Naive B cell (primary cell): ENCODE results near the gene MEIOB. TPM values are rescaled to one million over a fixed set of nuclear protein-coding genes. Genes with fewer than 3 reads are reported as not detected.

Source experiments
- ATAC-seq, 2 donors: fragments of 150-1000 bp; cut with Tn5 transposase; 2 replicates each; pipeline ENCODE4 v1.10.0; 2021; ENCODE audit warnings: low read depth in 2 of 2, mild to moderate bottlenecking in 2 of 2, moderate library complexity in 2 of 2
- DNase-seq: peaks from one replicate; pipeline ENCODE4 v3.0.0; 2022
- H3K27ac Mint-ChIP-seq, 6 donors: one replicate each; pipeline ENCODE4 v1.8.0; 2020 to 2022; ENCODE audit warnings: mild to moderate bottlenecking in 6 of 6, mixed read lengths in 6 of 6, moderate library complexity in 5 of 6, inconsistent platforms in 2 of 6
- H3K27me3 Mint-ChIP-seq, 3 donors: one replicate each; pipeline ENCODE4 v1.8.0; 2021 to 2022; ENCODE audit warnings: mixed read lengths in 3 of 3, mild to moderate bottlenecking in 1 of 3
- H3K36me3 Mint-ChIP-seq, 2 donors: one replicate each; pipeline ENCODE4 v1.8.0; 2020 to 2022; ENCODE audit warnings: mixed read lengths in 2 of 2, inconsistent platforms in 1 of 2, mild to moderate bottlenecking in 1 of 2
- H3K4me1 Mint-ChIP-seq, 3 donors: one replicate each; pipeline ENCODE4 v1.8.0; 2020 to 2022; ENCODE audit warnings: mixed read lengths in 3 of 3, inconsistent platforms in 1 of 3, mild to moderate bottlenecking in 1 of 3, moderate library complexity in 1 of 3
- H3K4me3 Mint-ChIP-seq, 8 donors: one replicate each; pipeline ENCODE4 v1.8.0; 2020 to 2022; ENCODE audit warnings: mild to moderate bottlenecking in 8 of 8, mixed read lengths in 8 of 8, moderate library complexity in 8 of 8, inconsistent platforms in 2 of 8
- H3K9me3 Mint-ChIP-seq, 7 donors: one replicate each; pipeline ENCODE4 v1.8.0; 2020 to 2022; ENCODE audit warnings: mixed read lengths in 7 of 7, mild to moderate bottlenecking in 5 of 7, inconsistent platforms in 2 of 7, moderate library complexity in 1 of 7
- polyA plus RNA-seq, 6 donors: library from polyadenylated mRNA; unstranded; fragments of 300-500 nt; fragmentation: Illumina TruSeq; gene quantifications; one replicate each; pipeline ENCODE4 v1.2.3, GENCODE V29; 2021; ENCODE audit warnings: low read depth in 6 of 6

Gene MEIOB
- polyA plus RNA-seq, 6 donors from 2014 or later: not detected

DNA sequence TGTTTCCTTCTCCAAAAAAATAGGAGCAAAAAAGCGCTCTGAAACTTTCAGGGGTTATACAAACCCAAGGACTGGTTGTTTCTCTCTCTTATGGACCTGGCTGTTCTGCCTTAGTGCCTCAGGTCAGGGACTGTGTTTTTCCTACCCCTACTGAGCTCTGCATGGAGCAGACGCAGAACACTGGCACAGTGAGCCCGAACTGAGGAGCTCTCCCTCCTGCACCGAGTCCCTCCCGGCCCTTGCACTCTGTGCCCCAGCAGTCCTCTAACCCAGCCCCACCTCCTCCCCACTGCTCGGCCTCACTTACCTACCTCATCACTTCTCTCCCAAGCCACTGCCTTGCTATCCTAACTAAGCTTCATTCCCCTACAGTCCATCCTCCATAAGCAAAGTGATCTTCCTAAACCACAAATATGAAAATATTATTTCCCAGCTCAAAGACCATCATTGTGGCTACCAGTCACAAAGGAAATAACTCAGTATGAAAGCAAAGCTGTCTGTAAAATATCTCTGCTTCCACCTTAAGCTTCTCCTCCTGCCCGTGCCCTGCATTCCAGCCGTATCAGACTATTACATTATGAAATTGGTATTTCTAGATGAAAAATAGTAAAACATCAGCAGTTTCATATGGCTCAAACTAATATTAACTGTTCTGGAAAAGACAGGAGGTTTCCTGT, 13.6 kb downstream of the MEIOB start:
- DNase-seq (no peak), ATAC-seq (no peak)
- Mint-ChIP-seq H3K36me3 (peaks cover 0 to 4% of the 10 kb centered on the region in 2 donors), H3K4me1 (no peaks in the 10 kb centered on the region), H3K4me3 (no peak overlapping the region), H3K27ac (no peak overlapping the region), H3K27me3 (peaks cover 33 to 57% (median 56%) of the 10 kb centered on the region in 3 donors), H3K9me3 (no peaks in the 10 kb centered on the region)

DNA sequence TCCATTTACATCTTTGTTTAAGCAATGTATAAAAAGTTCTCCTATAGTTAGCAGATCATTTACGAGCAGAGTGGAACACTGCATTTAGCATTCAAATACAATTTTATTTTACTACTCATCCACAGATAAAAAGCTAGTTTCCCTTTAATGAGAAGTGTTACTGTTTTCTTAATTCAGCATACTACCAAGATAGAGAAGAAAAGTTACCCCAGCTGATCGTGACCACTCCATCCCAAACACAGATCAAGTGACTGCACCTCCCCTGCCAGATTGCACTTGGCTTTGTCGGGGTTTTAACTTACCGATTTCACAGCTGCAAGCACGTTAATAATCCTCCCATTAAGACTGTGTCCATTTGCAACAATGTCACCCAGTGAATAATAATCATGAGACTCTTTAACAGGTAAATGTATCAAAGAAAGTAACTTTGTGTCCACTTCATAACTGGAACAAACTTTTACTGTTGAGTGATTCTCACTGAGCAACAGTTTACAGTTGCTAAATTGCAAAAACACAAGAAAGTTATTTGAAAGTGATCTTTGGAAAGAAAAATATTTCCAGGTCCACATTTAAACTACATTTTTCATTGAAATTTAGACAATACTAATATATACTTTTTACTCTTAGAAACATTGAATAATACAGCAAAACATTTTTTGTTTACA, 14.4 kb downstream of the MEIOB start:
- no peak overlapping the region for H3K4me3 Mint-ChIP-seq
- no peaks in the 10 kb centered on the region for H3K4me1 Mint-ChIP-seq
- H3K9me3 Mint-ChIP-seq: no peaks in the 10 kb centered on the region

DNA sequence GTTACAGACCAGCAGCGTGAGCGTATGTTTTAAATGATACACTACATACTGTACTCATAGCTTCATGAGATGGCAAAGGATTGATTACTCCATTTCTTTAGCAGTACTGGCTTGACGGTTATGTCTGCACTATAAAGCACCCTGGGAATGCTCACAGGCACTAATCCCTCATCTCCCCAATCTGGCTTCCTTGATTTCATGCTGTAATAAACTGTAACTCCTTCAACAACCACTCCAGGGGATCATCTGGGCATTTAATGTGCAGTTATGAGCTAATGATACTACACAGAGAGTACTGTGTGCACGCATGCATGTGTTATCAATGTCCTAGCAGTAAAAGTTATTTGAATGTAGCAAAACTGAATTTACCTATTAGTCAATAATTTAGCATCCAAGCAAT, 20.2 kb downstream of the MEIOB start:
- Mint-ChIP-seq H3K9me3 (no peaks in the 10 kb centered on the region), H3K4me3 (no peak overlapping the region), H3K4me1 (no peaks in the 10 kb centered on the region), H3K27me3 (peaks cover 10 to 32% (median 31%) of the 10 kb centered on the region in 3 donors), H3K36me3 (no peaks in the 10 kb centered on the region), H3K27ac (no peak overlapping the region)
- DNase-seq (no peak), ATAC-seq (no peak)

More for the DNA sequence above, 14.4 kb downstream of the MEIOB start:
- peaks cover 0 to 4% of the 10 kb centered on the region in 2 donors for H3K36me3 Mint-ChIP-seq
- DNase-seq (no peak), ATAC-seq (no peak)
- peak overlapping the region in 1 of 6 donors; percentile 77 for H3K27ac Mint-ChIP-seq
- peaks cover 33 to 57% (median 56%) of the 10 kb centered on the region in 3 donors for H3K27me3 Mint-ChIP-seq

DNA sequence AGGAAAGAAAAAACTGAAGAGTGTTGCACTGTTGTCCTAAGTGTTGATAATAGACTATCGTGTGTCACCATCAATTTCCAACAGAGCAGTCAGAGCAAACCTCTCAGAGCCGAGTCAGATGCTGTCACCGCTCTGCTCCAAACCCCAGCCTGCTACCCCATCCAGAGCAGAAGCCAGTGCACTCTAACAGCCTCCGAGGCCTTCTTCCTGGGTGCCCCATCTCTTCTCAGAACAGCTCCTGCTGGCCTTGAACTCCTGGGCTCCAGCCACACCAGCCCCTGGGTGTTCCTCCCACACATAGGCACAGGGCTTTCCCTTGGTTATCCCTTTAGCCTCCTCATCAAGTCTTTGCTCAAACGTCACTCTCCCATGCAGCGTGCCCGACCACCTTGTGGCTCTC, 21.0 kb downstream of the MEIOB start:
- no peak for ATAC-seq
- Mint-ChIP-seq H3K4me1 (no peaks in the 10 kb centered on the region), H3K36me3 (no peaks in the 10 kb centered on the region), H3K27me3 (peaks cover 16 to 39% (median 38%) of the 10 kb centered on the region in 3 donors), H3K4me3 (no peak overlapping the region), H3K27ac (no peak overlapping the region), H3K9me3 (no peaks in the 10 kb centered on the region)
- DNase-seq: no peak

DNA sequence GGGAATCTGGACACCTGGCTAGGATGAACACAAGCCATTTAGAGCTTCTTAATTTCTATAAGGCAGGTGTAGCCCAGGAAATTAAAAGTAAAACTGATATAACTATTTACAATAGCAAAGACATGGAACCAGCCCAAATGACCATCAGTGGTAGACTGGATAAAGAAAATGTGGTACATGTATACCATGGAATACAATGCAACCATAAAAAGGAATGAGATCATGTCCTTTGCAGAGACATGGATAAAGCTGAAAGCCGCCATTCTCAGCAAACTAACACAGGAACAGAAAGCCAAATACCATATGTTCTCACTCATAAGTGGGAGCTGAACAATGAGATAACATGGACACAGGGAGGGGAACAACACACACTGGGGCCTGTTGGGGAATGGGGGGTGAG, 25.5 kb downstream of the MEIOB start:
- Mint-ChIP-seq H3K27ac (no peak overlapping the region), H3K36me3 (no peaks in the 10 kb centered on the region), H3K4me3 (no peak overlapping the region), H3K4me1 (no peaks in the 10 kb centered on the region), H3K9me3 (no peaks in the 10 kb centered on the region), H3K27me3 (peaks cover 14 to 28% (median 28%) of the 10 kb centered on the region in 3 donors)
- ATAC-seq (no peak), DNase-seq (no peak)

DNA sequence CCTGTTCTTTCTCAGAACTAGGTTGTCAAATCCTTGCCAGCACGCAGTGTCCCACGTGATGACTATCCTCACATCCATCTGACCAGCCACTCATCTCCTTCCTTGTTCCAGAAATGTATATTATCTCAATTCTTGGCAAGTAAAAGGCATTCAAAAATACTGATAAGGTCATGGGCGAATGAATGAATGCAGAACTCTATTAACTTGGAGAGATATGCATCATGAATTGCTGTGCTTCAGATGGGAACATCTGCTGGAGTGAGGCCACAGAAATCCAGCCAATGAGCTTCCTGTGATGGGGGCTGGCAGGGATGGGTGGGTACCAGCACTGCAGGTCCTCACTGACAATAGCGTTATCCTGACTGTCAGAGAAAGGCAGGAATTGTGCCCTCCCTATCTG, 26.0 kb downstream of the MEIOB start:
- Mint-ChIP-seq H3K9me3 (no peaks in the 10 kb centered on the region), H3K36me3 (no peaks in the 10 kb centered on the region), H3K4me1 (no peaks in the 10 kb centered on the region), H3K27ac (no peak overlapping the region), H3K4me3 (no peak overlapping the region), H3K27me3 (peaks cover 10 to 24% (median 24%) of the 10 kb centered on the region in 3 donors)
- DNase-seq: no peak
- no peak for ATAC-seq

DNA sequence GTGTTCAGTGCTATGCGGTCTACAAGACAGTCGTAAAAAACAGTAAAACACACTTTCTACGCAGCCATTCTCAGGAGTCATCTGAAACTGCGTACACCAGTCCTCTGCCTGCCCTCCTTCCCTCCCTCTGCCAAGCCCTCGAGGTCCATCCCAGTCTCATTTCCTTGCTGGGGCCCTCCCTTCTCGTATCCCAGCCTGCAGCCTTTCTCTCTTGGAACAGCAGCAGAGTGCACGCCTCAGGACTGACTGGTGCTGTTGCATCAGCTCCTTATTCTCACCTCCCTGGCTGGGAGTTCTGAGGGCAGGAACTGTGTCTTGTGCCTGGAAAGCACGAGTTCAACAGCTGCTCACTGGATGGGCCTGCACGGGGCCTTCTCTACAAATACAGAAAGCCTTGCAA, 32.4 kb downstream of the MEIOB start:
- Mint-ChIP-seq H3K4me3 (no peak overlapping the region), H3K4me1 (no peaks in the 10 kb centered on the region), H3K27ac (no peak overlapping the region), H3K36me3 (no peaks in the 10 kb centered on the region), H3K9me3 (no peaks in the 10 kb centered on the region), H3K27me3 (no peaks in the 10 kb centered on the region)
- ATAC-seq: no peak
- no peak for DNase-seq

DNA sequence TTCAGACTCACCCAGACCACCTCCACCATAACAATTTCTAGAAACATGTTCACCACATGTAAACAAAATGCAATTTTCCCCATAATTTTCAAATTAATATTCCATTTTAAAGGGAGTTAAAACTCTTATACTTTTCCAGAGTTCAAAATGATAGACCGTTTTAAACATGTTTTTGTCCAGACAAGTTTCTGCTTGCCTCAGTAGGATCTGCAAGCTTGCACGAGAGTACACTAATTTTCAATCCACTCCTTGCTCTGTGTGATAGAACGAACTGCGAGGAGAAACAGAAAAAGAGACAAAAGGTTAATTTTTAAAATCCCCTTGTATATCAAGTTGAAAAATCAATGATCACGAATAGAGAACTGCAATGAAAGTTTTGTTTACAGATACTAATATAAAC, 37.9 kb downstream of the MEIOB start:
- H3K27me3 Mint-ChIP-seq: no peaks in the 10 kb centered on the region
- H3K36me3 Mint-ChIP-seq: no peaks in the 10 kb centered on the region
- no peak for ATAC-seq
- H3K4me3 Mint-ChIP-seq: no peak overlapping the region
- H3K27ac Mint-ChIP-seq: no peak overlapping the region
- H3K4me1 Mint-ChIP-seq: peaks cover 2 to 14% (median 10%) of the 10 kb centered on the region in 3 donors
- no peaks in the 10 kb centered on the region for H3K9me3 Mint-ChIP-seq
- DNase-seq: no peak

DNA sequence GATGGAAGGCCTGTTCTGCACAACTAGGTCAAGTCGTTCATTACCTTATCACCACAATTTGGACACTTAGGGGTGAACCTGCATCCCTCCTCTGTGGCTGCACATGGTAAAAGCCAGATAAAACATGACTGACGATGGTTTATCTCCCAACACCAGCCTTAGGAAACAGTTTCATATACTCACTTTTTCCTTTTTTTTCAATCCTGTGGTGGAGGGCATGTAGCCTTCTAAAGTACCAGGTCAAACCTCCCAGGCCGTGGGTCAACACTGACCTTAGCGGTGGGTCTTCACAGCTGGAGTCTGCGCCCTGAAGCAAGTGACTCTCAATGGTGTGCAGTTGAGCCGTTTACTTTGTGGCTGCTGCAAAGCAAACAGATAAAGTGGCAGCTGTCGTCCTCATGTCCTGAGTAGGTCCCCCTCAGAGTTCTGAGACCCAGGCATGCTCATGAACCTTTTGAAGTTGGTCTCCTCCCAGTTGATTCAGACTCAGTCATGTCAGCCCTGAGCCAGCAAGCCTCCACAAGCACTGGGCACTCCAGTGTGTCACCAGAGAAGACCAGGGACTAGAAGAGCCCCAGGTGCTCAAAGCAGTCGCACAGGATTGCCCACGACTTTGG, 39.0 kb downstream of the MEIOB start:
- Mint-ChIP-seq H3K4me3 (peak overlapping the region in 1 of 8 donors; percentile 67), H3K9me3 (no peaks in the 10 kb centered on the region), H3K36me3 (no peaks in the 10 kb centered on the region), H3K27me3 (no peaks in the 10 kb centered on the region), H3K4me1 (peaks cover 4 to 22% (median 14%) of the 10 kb centered on the region in 3 donors), H3K27ac (peak overlapping the region in 1 of 6 donors; percentile 26)
- DNase-seq (no peak), ATAC-seq (no peak)

DNA sequence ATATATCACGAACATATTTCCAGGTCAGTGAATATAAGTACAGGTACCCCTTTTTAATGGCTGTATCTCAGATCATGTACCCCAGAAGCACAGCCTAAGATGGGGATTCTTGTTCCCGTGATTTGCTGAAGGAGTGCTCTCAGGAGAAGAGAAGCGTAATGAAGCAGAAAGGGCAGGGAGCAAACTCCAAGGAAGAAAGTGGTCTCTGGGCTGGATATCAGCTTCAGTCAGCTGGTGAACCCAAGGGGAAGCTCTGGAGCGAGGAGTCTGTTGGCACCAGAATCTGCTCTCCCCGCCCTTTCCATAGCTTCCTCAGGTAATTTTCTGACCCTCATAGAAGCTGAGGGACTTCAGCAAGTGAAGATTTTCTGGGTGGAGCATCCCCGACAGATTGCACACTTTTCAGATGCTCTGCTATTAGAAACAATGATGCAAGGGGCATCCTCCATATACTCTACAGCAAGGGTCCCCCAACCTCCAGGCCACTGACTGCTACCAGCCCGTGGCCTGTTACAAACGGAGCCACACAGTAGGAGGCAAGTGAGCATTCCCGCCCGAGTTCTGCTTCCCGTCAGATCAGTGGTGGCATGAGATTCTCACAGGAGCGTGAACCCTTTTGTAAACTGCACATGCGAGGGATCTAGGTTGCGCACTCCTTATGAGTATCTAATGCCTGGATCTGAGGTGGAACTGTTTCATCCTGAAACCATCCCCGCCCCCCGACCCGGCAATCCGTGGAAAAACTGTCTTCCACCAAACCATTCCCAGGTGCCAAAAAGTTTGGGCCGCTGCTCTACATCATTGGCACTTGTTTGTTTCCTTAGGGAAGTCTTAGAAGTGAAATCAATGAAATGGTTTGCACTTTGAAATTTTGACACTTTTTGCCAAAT, 40.5 kb downstream of the MEIOB start:
- H3K4me3 Mint-ChIP-seq: peak overlapping the region in 1 of 8 donors; percentile 15
- no peaks in the 10 kb centered on the region for H3K27me3 Mint-ChIP-seq
- peaks cover 10 to 32% (median 21%) of the 10 kb centered on the region in 3 donors for H3K4me1 Mint-ChIP-seq
- no peak for ATAC-seq
- no peaks in the 10 kb centered on the region for H3K36me3 Mint-ChIP-seq
- H3K27ac Mint-ChIP-seq: no peak overlapping the region
- no peaks in the 10 kb centered on the region for H3K9me3 Mint-ChIP-seq
- no peak for DNase-seq

DNA sequence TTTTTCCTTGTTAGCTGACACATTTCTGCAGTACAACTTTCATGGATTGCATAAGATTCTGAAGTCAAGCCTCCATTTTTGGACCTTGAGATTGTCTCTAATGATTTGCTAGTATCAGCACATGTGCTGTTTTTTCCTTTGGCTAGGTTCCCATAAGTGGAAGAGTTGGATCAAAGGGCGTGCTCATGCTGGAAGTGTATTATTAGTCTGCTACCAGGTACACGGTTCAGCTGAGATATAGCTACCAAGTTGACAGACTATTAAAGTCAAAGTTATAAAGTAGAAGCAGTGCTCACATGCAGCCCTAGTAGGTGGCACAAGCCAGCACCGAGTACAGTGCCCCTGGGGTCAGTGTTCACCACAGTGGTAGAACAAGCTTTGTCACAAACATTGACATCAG, 41.8 kb downstream of the MEIOB start:
- DNase-seq: no peak
- no peaks in the 10 kb centered on the region for H3K36me3 Mint-ChIP-seq
- H3K4me3 Mint-ChIP-seq: peak overlapping the region in 1 of 8 donors; percentile 19
- H3K27ac Mint-ChIP-seq: no peak overlapping the region
- peaks cover 10 to 38% (median 26%) of the 10 kb centered on the region in 3 donors for H3K4me1 Mint-ChIP-seq
- no peaks in the 10 kb centered on the region for H3K27me3 Mint-ChIP-seq
- ATAC-seq: no peak
- no peaks in the 10 kb centered on the region for H3K9me3 Mint-ChIP-seq

DNA sequence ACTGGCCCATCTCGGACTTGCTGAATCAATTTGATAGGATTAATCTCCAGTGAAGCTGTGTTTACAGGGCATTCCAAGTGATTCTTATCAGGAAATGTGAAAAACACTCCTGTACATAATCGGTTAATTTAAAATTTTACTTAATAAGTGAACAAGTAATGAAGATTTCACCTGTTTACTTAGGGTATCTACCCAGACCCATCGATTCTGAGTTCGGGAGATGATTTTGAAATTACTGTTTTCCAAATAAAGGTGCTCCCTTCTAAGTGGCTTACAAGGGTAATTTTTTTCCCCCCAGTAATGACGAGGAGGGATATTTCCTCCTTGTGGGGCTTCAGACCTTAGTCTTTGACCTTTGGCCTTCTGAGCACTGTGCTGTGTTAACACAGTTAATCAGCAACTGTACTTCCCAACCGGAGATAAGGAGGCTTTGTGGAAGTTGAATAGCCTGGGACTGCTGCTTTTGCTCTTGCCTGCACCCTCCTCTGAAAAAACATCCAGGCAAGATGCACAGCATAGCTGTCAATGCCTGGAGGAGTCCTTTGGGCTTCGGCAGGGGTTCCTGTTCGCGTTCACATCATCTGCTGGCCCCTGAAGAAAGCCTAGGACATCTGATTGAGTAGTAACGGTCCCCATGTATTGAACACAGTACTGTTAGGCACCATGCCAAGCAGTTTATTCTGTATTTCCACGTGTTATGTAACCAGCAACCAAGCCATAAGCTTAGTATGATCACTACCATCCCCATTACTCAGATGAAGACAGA, 43.1 kb downstream of the MEIOB start:
- Mint-ChIP-seq H3K9me3 (no peaks in the 10 kb centered on the region), H3K27ac (peak overlapping the region in 1 of 6 donors; percentile 67), H3K4me1 (peaks cover 15 to 49% (median 35%) of the 10 kb centered on the region in 3 donors), H3K27me3 (no peaks in the 10 kb centered on the region), H3K4me3 (peak overlapping the region in 6 of 8 donors; percentile 32 to 94 (median 68)), H3K36me3 (no peaks in the 10 kb centered on the region)
- ATAC-seq: no peak
- DNase-seq: no peak
